ENCODE results near the gene C6orf89. TPM values are rescaled to one million over a fixed set of nuclear protein-coding genes. Genes with fewer than 3 reads are reported as not detected.
A peak's percentile ranks its signal among the peaks of the same experiment; 100 is the strongest.

The C6orf89 gene
- total RNA-seq, 1 donor from 2014 or later: 26.2 TPM

DNA sequence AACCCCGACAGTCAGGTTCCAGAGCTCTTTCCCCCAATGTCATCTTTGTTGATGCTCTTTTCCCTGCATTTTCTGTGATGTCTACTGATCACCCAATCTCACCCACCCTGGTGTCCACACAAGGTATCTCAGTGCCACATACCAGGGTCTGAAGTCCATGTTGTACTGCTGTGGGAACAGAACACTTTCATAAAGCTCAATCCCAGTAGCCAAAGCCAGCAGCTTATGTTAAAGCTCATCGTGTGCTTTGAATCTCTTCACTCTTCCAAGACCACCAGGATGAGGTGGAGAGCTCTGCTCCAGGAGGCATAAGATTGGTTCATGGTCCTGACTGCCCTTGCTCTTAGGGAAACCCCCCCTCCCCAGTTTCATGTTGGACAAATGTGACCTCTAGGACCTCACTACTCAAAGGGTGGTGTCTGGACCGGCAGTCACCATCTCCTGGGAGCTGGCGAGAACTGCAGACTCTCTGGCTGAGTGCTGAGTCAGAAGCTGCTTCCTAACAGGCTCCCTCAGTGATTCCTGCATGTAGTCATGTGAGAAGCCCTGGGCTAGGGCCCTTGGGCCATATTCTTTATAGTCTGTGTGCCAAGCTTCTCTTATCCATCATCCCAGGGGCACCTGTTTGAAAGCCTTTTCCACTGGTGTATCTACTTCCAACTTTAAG is 33.1 kb upstream of the C6orf89 start:
- peak; percentile 43 for DNase-seq (ENCODE audit: low read depth, low spot score)

DNA sequence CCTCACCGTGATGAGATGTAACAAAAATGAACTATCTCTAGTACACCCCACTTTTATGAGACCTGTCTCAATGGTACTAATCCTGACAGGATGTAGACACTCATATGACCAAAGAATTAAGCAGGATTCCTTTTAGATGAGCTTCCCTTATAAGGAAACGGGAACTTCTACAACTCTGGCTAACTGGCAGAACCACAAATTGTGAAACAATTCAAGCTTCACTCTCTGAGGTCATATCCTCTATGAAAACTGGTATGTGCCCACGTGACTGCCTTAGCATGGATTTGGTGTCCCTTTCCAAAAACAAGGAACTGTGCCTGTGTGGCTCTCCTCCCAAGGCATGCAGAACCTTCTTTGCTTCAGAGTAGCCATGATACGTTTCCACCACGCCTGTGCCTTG is 32.4 kb upstream of the C6orf89 start:
- peak; percentile 33 for DNase-seq (ENCODE audit: low read depth, low spot score)

DNA sequence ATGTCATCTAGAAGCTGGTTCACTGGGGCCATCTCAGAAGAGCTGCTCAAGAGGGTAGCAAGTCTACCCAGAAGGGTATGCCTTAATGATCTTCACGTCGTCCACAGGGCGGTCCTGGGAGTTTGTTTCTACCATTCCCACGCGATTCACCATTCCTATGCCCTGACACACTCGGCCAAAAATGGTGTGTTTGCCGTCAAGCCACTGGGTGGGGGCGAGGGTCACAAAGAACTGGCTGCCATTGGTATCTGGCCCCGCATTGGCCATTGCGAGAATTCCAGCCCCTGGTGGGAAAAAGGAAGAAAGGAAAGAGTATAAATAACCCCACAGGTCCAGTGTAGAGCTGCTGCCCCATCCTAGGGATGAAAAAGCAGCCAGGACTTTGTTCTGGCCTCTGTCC is 30.0 kb upstream of the C6orf89 start:
- no peak for DNase-seq (ENCODE audit: low read depth, low spot score)

DNA sequence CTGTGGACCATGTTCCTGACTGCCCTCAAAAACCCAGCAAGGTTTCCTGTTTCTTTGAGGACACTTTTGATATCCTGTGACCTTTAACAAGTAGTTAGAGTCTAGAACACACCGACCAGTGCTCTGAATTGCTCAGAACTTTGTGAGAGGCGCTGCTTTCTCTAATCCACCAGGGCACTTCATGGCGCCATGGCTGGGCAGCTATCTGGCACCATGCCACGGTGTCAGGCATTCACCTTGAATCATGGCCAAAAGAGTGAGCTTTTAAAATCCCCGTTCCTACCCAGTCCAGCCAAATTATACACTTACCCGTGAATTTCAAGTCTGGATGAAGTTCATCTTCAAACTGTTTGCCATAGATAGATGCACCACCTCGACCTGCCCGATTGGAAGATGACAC is 29.5 kb upstream of the C6orf89 start:
- no peak for DNase-seq (ENCODE audit: low read depth, low spot score)

DNA sequence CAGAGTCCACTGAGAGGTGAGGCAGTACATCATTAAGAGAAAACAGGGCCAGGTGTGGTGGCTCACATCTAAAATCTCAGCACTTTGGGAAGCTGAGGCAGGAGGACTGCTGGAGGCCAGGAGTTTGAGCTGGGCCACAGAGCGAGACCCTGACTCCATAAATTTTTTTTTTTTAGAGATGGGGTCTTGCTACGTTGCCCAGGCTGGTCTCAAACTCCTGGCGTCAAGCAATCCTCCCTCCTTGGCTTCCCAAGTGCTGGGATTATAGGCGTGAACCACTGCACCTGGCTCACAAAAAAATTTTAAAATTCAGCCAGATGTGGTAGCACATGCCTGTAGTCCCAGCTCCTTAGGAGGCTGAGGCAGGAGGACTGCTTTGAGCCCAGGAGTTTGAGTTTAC is 28.4 kb upstream of the C6orf89 start:
- DNase-seq (ENCODE audit: low read depth, low spot score): no peak

DNA sequence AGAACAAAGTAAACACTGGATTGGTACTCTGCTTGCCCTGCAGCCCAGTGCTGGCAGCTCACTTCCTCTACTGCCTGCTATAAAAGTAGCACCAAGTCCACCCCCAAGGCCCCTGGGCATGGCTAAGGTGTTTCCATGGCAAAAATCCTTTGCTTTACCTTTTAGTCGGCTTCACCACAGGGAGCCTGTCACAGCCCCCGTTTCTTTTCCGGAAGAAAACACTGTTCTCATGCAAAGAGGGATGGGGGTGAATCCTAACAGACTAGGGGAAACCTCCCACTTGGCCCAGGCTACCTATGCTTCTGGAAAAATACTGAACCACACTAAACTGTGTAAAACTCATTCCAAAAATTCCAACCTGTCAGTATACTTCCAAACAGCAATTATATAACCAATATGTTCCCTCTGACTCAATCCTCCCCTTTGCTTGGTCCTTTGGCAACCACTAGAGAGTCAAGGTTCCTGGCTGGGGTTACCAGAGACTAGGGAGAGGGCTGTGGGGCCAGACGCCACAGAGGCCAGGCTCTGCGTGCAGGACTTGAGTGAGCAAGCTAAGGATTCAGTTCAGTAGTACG is 27.3 kb upstream of the C6orf89 start:
- DNase-seq (ENCODE audit: low read depth, low spot score): no peak

DNA sequence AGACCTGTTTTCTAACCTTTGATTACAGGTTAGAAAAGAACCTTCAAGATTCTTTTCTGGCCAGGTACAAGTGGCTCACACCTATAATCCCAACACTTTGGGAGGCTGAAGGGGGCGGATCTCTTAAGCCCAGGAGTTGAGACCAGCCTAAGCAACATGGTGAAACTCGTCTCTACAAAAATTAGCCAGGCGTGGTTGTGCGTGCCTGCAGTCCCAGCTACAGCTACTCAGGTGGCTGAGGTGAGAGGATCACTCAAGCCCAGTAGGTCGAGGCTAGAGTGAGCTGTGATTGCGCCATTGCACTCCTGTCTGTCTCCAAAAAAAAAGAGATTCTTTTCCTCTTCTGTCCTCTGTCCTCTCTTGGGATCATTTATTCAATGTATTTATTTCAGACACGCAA is 25.6 kb upstream of the C6orf89 start:
- no peak for DNase-seq (ENCODE audit: low read depth, low spot score)

DNA sequence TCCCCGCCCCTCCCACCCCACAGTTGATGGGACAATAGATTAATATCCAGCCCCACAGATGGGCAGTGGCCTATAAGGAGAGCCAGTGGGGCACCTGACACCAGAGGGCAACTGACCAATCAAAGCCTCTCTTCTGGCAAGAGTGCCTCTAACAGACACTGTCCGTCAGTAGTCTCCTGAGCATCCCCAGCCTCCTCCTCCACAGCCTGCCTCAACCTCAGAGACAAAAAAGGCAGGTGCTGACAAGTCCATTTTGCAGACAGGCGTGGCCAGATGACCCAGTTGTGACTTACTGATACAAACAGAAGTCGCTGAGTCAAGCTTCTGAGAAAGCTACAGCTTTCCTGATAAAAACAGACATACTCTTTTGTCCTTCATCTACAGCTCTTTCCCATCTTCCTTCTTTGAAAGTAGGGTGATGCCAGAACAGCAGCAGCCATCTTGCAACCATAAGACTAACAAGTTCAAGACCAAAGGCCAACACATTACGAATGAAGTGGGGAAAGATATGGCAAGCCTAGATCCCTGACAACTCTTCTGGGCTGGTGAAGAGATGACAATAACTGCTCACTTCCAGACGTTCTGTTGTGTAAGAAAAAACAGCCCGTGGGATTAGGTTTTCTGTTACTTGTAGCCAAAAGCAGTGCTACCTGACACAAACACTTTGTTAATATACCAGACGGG is 23.4 kb upstream of the C6orf89 start:
- DNase-seq (ENCODE audit: low read depth, low spot score): no peak

DNA sequence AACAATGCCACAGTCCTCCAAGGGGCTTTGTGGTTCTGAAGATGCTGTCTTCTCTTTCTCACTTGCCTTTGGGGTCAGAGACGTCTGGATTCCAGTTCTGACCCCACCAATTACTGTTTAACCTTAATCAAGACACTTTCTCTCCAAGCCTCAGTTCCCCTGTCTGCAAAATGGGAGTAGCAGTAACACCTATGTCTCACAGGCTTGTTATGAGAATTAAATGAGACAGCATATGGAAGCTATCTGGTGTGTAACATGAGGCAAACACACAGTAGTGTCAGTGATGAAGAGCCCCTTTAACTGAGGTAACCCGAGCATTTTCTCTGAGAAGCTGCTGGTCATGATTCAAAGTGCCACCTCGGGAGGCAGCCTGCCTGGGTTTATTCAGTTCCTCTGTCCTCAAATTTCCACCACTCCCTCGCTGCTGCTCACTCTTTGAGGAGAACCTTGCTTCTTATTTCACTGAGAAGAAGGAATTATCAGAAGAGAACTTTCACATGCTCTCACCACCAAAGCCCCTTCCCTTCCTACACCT is 22.8 kb upstream of the C6orf89 start:
- DNase-seq (ENCODE audit: low read depth, low spot score): no peak

DNA sequence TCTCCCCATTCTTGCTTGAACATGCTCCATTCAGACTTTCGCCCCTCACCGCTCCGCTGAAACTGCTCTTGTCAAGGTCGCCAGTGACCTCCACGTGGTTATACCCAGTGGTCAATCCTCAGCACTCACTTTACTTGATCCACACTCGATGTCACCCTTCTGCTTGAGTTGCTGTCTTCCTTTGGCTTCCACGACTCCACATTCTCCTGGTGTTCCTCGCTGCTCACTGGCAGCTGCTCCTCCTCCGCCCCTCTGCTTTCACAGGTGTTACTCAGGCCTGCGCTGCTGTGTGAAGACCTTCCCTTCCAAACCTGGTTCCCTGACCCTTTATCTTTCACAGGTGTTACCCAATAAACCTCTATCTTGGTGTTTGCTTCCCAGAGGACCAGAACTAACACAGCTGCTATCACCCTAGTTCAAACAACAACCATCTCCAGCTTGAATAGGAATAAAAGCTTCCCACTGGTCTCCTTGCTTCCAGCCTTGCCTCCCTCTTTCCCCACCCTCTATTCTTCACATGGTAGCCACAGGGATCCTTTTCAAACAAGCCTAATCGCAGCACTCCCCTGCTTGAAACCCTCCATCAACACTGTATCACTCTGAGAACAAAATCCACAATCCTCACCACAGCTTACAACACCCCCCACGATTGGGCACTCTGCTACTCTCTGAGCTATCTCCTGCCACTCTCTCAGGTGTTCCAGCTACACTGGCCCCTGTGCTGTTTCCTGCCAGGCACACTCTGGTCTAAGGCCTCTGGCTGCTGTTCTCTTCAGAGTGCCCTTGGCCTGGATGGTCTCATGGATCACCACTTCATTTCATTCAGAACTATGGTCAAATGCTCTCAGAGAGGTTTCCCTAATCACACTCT is 21.8 kb upstream of the C6orf89 start:
- DNase-seq (ENCODE audit: low read depth, low spot score): no peak

DNA sequence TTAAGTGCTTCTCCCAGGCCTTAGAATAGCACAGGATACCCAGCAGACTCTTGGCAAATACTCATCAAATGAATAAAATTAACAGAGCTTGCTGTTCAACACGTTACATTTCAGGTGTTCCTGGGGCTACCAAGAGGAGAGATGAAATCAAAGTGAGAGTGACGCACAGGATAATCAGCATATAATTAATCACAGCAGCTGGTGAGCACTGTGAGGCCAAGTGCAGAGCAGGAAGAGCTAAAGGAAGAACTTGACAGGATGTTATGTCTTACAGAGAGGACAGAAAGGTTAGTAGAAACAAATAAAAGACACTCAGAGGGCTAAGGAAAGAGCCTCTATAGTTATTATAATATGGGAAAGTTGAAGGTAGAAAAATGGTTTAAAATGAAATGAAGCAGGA is 19.9 kb upstream of the C6orf89 start:
- DNase-seq (ENCODE audit: low read depth, low spot score): no peak

DNA sequence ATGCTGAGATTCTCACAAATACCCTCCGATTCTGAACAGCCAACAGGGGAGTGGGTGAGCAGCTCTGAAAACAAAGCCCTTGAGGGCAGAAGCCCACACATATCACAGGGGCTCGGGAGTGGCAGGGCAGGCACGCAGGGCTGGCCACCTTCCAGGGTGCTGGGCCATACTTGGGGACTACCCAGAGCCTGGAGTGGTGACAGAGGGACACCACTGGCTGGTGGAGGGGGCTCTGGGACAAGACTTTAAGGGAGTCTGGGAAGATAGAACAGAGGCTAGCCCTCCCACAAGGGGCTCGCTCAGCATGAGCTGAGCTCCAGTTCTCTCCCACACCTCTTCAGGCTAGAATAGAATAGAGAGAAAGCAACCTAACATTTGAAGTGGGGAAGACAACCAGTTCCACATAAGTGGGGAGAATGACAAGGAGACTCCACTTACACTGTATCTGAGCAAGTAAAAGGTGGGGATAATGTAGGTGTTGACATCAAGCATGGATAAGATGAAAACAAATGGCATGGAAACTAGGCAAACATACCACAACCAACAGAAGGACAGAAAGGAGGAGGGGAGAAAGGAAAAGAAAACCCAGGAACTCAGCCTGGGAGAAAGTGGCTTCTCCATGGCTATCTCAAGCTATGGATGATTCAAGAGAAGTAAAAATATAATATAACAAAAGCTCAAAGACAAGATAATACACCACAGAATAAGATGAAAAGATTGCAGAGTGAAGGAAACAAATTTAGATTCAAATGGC is 18.1 kb upstream of the C6orf89 start:
- DNase-seq (ENCODE audit: low read depth, low spot score): no peak

DNA sequence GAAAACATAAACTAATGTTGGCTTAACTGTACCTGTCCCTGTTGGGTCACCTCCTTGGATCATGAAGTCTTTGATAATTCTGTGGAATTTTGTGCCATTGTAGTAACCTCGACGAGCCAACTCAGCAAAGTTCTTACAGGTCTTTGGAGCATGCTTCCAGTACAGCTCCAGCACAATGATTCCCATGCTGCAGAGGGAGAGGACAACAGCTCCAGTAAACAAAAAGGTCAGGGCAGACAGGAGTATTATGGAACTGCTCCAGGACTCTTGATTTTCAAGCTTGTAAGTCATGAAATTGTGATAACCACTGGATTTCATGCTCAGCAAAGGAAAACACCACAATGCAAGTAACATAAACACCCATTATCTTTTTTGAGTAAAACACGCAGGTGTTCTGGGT is 14.1 kb upstream of the C6orf89 start:
- no peak for DNase-seq (ENCODE audit: low read depth, low spot score)

DNA sequence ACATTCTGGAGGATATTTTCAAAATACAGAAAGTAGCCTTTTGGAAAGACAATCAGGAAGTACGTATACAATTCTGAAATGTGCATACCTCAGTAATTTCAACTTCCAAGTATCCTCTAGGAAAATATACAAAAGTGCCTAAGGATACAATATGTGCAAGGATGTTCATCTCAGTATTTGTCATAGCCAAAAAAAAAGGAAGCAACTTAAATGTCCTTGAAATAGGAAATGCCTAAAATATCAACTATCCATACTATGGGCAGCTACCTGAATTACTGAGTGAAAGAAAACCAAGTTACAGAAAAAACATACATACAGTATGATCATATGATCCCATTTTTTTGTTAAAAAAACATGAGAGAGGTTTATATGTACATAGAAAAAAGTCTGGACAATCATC is 12.6 kb upstream of the C6orf89 start:
- DNase-seq (ENCODE audit: low read depth, low spot score): no peak

DNA sequence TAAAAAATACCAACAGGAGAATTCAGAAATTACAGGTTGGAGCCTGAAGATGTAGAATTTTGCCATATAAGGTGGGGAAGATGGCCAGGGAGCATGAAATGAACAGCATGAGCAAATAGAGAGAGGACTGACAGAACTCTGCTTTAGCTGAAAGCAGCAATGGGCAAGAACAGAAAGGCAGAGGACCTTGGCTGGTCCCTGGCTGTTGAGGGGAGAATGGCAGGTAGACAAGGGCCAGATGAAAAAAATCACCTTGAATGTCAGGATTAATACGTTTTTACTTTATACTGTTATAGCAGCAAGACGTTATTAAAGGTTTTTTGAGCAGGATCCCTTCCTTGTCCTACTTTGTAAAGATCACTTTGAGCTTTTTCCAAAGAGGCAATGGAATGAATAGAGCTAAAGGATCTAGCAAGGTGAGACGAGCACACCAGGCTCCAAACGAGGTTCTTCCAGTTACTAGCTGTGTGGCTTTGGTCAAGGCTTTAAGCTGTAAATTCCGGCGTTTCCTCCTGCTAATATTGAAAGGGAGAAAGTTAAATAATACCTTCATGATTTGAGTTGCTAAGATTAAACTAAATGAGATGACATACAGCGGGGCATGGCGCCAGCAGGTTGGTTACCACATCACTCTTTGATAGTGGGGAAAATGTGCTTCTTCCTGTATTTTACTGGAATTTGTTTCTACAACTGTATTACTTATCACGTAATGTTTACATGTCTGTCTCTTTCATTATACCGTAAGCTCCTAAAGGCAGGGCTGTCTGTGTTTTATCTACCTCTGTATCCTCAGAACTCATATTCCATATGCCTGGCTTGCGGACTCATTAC is 11.9 kb upstream of the C6orf89 start:
- no peak for DNase-seq (ENCODE audit: low read depth, low spot score)

DNA sequence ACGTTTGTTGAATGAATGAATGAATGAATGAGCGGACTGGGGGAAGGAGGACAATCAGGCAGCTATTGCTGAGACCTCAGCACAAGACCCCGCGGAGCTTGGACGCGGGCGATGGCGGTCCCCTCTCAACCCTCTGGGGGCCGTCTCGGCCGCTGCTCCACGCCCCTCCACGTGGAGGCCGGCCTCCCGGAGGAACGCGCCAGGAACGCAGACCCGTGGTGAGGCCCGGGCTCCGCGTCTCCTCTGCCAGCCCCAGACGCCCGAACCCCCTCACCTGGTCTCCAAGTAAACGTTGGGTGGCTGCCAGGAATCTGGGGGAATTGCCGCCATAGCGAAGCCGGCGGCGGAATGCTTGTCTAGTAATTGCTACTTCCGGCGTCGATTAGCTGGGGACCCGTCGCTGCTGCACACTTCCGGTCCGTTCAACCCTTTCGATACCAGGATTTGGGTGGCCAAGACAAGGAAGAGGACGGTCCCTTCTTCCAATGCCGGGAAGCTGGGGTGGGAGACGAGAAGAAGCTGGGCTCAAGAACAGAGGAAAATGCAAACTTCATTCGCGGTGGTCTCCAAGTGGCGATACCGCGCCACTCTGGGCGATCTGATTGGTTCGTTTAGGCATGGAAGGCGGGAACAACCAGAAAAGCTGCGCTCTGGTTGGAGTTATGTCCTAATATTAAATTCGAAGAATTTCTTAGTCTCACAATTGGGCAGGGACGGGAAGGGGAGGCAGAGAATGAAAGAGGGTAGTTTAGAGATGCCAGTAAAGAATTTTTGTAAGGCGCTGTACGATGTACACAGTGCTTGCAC is 11.1 kb upstream of the C6orf89 start, which contains the start of gene PPIL1:
PPIL1 (minus strand) TSS at position 361 of the 807 bp plus-strand sequence; CDS start at position 330, 31 bp downstream.
- peak; percentile 60 for DNase-seq (ENCODE audit: low read depth, low spot score)

DNA sequence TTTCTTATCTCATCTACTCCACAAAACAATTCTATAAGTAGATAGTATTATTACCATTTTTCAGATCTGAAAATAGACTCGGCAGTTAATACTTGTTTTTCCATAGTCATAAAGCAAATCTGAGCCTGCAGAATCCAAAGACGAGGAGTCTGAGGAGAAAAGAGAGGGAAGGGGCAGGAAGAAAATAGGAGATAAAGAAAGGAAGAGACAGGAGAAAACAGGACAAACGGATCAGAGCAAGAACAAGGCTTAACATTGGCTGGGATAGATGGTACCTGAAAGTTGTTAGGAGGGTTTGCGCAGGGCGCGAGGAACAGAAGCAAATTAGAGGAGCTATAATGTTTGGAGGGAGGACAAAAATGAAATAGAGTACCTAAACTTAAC is 10.5 kb upstream of the C6orf89 start:
- no peak for DNase-seq (ENCODE audit: low read depth, low spot score)

DNA sequence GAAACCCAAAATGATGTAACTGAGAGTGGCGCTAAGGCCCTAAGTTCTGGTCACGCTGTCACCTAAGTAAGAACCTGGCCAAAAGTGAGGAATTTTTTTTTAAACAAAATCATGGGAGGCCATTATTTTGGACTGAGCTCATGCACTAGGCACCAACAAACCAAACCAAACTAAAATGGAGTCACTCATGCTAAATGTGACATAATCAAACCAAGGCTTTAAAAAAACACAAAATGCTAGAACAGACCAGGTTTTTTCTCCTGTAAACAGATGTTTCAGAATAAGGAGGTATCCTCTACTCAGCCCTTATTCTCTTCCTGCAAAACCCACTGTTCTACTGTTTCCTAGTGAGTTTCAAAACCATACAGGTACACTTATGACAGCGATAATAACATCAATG is 1.1 kb upstream of the C6orf89 start:
- DNase-seq (ENCODE audit: low read depth, low spot score): no peak

DNA sequence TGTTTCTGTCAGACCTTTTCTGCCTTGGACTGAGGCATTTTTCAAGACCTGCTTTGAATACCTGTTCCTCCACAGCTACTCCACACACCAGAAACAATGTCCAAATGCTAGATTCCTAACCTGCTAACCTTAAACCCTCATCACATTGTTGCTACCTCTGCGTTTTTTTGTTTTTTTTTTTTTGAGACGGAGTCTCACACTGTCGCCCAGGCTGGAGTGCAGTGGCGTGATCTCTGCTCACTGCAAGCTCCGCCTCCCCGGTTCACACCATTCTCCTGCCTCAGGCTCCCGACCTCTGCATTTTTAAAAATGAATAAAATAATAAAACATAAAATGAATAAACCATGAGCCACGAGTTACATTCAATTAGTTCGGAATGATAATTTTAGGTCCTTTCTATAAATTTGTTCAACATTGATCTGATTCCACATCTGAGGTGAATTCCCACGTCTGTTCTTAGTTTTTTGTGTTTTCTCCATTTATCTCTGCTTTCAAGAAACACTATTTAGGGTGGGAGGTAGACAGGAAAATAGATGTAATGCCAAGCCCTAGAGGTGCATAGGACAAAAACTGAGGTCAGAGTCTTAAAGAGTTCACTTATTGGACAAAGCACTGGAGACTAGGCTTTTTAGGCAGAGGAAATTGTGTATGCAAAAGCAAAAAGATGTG is 1.3 kb downstream of the C6orf89 start:
- no peak for DNase-seq (ENCODE audit: low read depth, low spot score)

All from pulmonary artery endothelial cell (primary cell).